ENCODE results near the gene CYP2J2. TPM values are rescaled to one million over a fixed set of nuclear protein-coding genes. Genes with fewer than 3 reads are reported as not detected.

Gene CYP2J2
- total RNA-seq, 1 experiment from 2014 or later = 0.46 TPM

- Mint-ChIP-seq H3K27me3 (ENCODE audit: low read depth) (no peaks in the 10 kb centered on the region; the same call in 1 of the 2 replicates), H3K36me3 (no peaks in the 10 kb centered on the region), H3K9me3 (no peaks in the 10 kb centered on the region), H3K4me1 (no peaks in the 10 kb centered on the region), H3K4me3 (no peak overlapping the region), H3K27ac (no peak overlapping the region)
- TF ChIP-seq ZNF138 (CRISPR knock-in tag; conservative IDR thresholded peaks at IDR 0.05) (no peak), PREB (CRISPR knock-in tag; IDR thresholded peaks at IDR 0.05; ENCODE audit: borderline replicate concordance) (no peak), E2F5 (CRISPR knock-in tag; IDR thresholded peaks at IDR 0.05) (no peak), NR2C2 (CRISPR knock-in tag; IDR thresholded peaks at IDR 0.05) (no peak), AFF4 (CRISPR knock-in tag; IDR thresholded peaks at IDR 0.05; ENCODE audit: borderline replicate concordance) (no peak), CDX4 (CRISPR knock-in tag; IDR thresholded peaks at IDR 0.05; ENCODE audit: borderline replicate concordance) (no peak)
- POLR2A ChIA-PET = no interaction called here
- no peak; the same call in 1 of the 2 replicates for ATAC-seq
- no peak for DNase-seq (ENCODE audit: low spot score)
- CTCF ChIA-PET = interaction anchor here (1.4 kb wide), 1 partner anchor 32 kb away, joined by 4 read pairs; no protein-coding TSS in a partner anchor
Measured at GRCh38 chr1:59939393-59939792, 12.8 kb upstream of the CYP2J2 start.

GRCh38 chr1:59937636-59938210 lies 11.2 kb upstream of the CYP2J2 start:
- no peak overlapping the region for H3K27ac Mint-ChIP-seq
- DNase-seq (ENCODE audit: low spot score) (no peak), ATAC-seq (no peak)
- H3K4me1 Mint-ChIP-seq = no peaks in the 10 kb centered on the region
- ChIA-PET CTCF (interaction anchor here (1.6 kb wide), 1 partner anchor 10 kb away, joined by 11 read pairs; no protein-coding TSS in a partner anchor), POLR2A (no interaction called here)
- H3K36me3 Mint-ChIP-seq = no peaks in the 10 kb centered on the region
- no peaks in the 10 kb centered on the region; the same call in 1 of the 2 replicates for H3K27me3 Mint-ChIP-seq (ENCODE audit: low read depth)
- H3K4me3 Mint-ChIP-seq = no peak overlapping the region
- H3K9me3 Mint-ChIP-seq = no peaks in the 10 kb centered on the region
- TF ChIP-seq ATF2 (CRISPR knock-in tag; IDR thresholded peaks at IDR 0.05; ENCODE audit: borderline replicate concordance, low read depth) (no peak), ERG (CRISPR knock-in tag; IDR thresholded peaks at IDR 0.05) (no peak), FOXK1 (CRISPR knock-in tag; IDR thresholded peaks at IDR 0.05) (no peak), PREB (CRISPR knock-in tag; IDR thresholded peaks at IDR 0.05; ENCODE audit: borderline replicate concordance) (no peak), HMGXB4 (CRISPR knock-in tag; IDR thresholded peaks at IDR 0.05) (no peak), TEAD4 (CRISPR knock-in tag; IDR thresholded peaks at IDR 0.05) (no peak), NFATC4 (CRISPR knock-in tag; IDR thresholded peaks at IDR 0.05) (no peak), ZNF512 (CRISPR knock-in tag; IDR thresholded peaks at IDR 0.05; ENCODE audit: borderline replicate concordance) (no peak), ZMAT4 (CRISPR knock-in tag; IDR thresholded peaks at IDR 0.05) (no peak), IRF1 (CRISPR knock-in tag; IDR thresholded peaks at IDR 0.05) (no peak), EMX1 (CRISPR knock-in tag; IDR thresholded peaks at IDR 0.05) (no peak), ZNF232 (CRISPR knock-in tag; IDR thresholded peaks at IDR 0.05) (no peak), NR2C2 (CRISPR knock-in tag; IDR thresholded peaks at IDR 0.05) (no peak)

All from WTC11 (cell line).